Measurements from ENCODE around the gene MMEL1. TPM values are rescaled to one million over a fixed set of nuclear protein-coding genes. Genes with fewer than 3 reads are reported as not detected.

The MMEL1 gene
- 0.16 and 0.26 TPM in 2 replicates for total RNA-seq

GRCh38 chr1:2632561-2633361 is at the start of gene MMEL1:
TSS of gene MMEL1 (minus strand) at chr1:2633016. CDS start at chr1:2629484, 3,532 bp downstream.

DNA sequence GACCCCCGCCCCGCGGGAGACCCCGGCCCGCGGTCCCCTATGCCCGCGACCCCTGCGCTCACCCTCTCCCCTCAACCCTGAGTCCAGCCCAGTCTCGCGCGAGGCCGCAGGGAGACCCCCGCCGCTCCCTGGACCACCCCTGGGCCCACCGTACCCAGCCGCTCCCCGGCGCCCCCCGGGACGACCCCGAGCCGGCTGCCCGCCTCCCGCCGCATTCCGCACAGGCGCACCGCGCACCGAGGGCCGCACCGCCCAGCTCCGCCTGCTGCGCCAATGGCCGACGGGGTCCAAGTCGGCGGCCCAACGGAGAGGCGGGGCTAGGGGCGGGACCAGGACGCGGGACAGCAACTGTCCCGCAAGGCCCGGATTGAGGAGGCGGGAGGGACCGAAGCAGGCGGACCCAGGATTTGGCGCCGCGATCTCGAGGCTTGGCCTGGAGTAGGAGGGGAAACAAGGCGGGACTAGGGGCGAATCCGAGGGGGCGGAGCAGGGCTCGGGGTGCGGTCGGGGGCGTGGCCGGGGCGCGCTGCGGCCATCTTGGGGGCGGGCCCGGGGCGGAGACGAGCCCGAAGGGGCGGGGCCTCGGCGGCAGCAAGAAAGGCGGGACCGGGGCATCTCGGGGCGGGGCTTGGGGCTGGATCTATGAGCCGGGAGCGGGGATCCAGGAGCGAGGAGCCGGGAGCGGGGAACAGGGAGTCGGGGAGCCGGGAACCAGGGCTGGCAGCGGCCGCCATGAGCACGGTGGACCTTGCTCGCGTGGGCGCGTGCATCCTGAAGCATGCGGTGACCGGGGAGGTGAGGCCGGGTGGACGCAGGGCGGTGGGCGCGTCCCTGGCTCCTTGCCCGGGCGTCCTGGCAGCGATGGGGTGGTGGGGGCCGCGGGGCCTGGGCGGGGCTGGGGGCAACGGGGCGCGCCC is 46.4 kb downstream of the MMEL1 start, which contains the start of gene PRXL2B:
Gene PRXL2B, plus strand, starts transcription at position 624 of the 917 bp plus-strand sequence. Its CDS starts 109 bp downstream, at position 733.

DNA sequence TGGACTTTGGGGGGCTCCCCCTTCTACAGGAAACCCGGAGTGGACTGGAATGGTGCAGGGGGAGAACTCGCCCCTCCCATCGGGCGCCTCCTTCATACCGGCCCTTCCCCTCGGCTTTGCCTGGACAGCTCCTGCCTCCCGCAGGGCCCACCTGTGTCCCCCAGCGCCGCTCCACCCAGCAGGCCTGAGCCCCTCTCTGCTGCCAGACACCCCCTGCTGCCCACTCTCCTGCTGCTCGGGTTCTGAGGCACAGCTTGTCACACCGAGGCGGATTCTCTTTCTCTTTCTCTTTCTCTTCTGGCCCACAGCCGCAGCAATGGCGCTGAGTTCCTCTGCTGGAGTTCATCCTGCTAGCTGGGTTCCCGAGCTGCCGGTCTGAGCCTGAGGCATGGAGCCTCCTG is 76.5 kb downstream of the MMEL1 start, which contains the start of gene TNFRSF14:
Gene TNFRSF14, plus strand, starts transcription at position 95 of the 401 bp plus-strand sequence. Its CDS starts 294 bp downstream, at position 389.

Other genes with a start within 250 kb of the MMEL1 start
- gene MORN1, start 241.5 kb downstream of the MMEL1 start, total RNA-seq, result 9.9 and 12.1 TPM in 2 replicates
- 73.9 and 89.9 TPM in 2 replicates for gene RER1, start 241.2 kb downstream of the MMEL1 start, total RNA-seq
- 26.4 and 28.5 TPM in 2 replicates for gene PEX10, start 220.5 kb downstream of the MMEL1 start, total RNA-seq
- 0.16 and 0.43 TPM in 2 replicates for gene PLCH2, start 156.7 kb downstream of the MMEL1 start, total RNA-seq
- 14.7 and 16.1 TPM in 2 replicates for gene PANK4, start 106.4 kb downstream of the MMEL1 start, total RNA-seq
- gene HES5, start 102.8 kb downstream of the MMEL1 start, total RNA-seq, result not detected in 2 replicates
- 21.3 and 33.7 TPM in 2 replicates for gene TNFRSF14, start 76.6 kb downstream of the MMEL1 start, total RNA-seq
- gene PRXL2B, start 46.2 kb downstream of the MMEL1 start, total RNA-seq, result 3.8 and 6.6 TPM in 2 replicates
- gene TTC34, start 168.7 kb upstream of the MMEL1 start, total RNA-seq, result 0.16 and 0.17 TPM in 2 replicates